MCF 10A (cell line): ENCODE measurements around the gene SARNP. TPM values are rescaled to one million over a fixed set of nuclear protein-coding genes. Genes with fewer than 3 reads are reported as not detected.

Experiments used
- BruUV-seq: library from RNA; stranded (reverse); fragments of 400-500 nt; replicated peaks from 2 replicates; lab custom pipeline; 2021; lab: Mats Ljungman, UMichigan
- CTCF ChIA-PET: fragments of 300-600 bp; sonication (Branson Sonifier 250); formaldehyde crosslinking; extraction: SDS; loops from one replicate; lab custom pipeline; 2021; ENCODE audit warnings: antibody characterized with exemption, inconsistent platforms; lab: Yijun Ruan, JAX
- POLR2A ChIA-PET: fragments of 300-600, 350-650 bp; sonication (Branson Sonifier 250); formaldehyde crosslinking; extraction: SDS; loops from one replicate; lab custom pipeline; 2020; ENCODE audit warnings: antibody characterized with exemption, inconsistent platforms; lab: Yijun Ruan, JAX
- DNase-seq: peaks from one replicate; pipeline ENCODE4 v3.0.0-alpha.2; 2018; ENCODE audit not compliant: unreplicated experiment
- H3K27ac Mint-ChIP-seq: one replicate; pipeline ENCODE4 v1.8.0; 2022; ENCODE audit warnings: mild to moderate bottlenecking, low read depth, mixed read lengths; ENCODE audit not compliant: unreplicated experiment
- H3K27me3 Mint-ChIP-seq: one replicate; pipeline ENCODE4 v1.8.0; 2022; ENCODE audit warnings: mixed read lengths; ENCODE audit not compliant: insufficient read depth, unreplicated experiment
- H3K36me3 Mint-ChIP-seq: one replicate; pipeline ENCODE4 v1.8.0; 2022; ENCODE audit warnings: mild to moderate bottlenecking, moderate library complexity, mixed read lengths; ENCODE audit not compliant: insufficient read depth, unreplicated experiment
- H3K4me1 Mint-ChIP-seq: one replicate; pipeline ENCODE4 v1.8.0; 2022; ENCODE audit warnings: mixed read lengths; ENCODE audit not compliant: insufficient read depth, unreplicated experiment
- H3K4me3 Mint-ChIP-seq: one replicate; pipeline ENCODE4 v1.8.0; 2022; ENCODE audit warnings: mild to moderate bottlenecking, moderate library complexity, mixed read lengths; ENCODE audit not compliant: unreplicated experiment
- H3K9me3 Mint-ChIP-seq: one replicate; pipeline ENCODE4 v1.8.0; 2022; ENCODE audit warnings: mixed read lengths; ENCODE audit not compliant: unreplicated experiment
- CTCF ChIP-seq: fragments of 200-600 bp; IDR thresholded peaks from one replicate; pipeline ENCODE4 v1.8.0; 2022; ENCODE audit warnings: antibody characterized with exemption, mild to moderate bottlenecking; ENCODE audit not compliant: unreplicated experiment
- intact Hi-C: fragments of 100-400 bp; cut with micrococcal nuclease; formaldehyde crosslinking; loops from 2 replicates; pipeline ENCODE4 v1.14.1; 2022
- total RNA-seq: library from RNA; stranded (reverse); gene quantifications from 2 replicates; pipeline ENCODE4 v1.2.3, GENCODE V29; 2022

SARNP gene
- total RNA-seq, 1 experiment from 2014 or later: 61.1 TPM

- POLR2A ChIA-PET: no interaction called here
- intact Hi-C loops: loop anchor here (10.0 kb wide), 2 partner anchors 462 to 492 kb away; partner anchors contain the start of genes NABP2 and RNF41
- peaks cover 6% of the 10 kb centered on the region for H3K36me3 Mint-ChIP-seq
- no peak overlapping the region for H3K27ac Mint-ChIP-seq
- H3K9me3 Mint-ChIP-seq: no peaks in the 10 kb centered on the region
- peaks cover 29% of the 10 kb centered on the region for H3K4me1 Mint-ChIP-seq
- DNase-seq: no peak
- CTCF ChIA-PET: interaction anchor here (0.6 kb wide), 1 partner anchor 27 kb away, joined by 3 read pairs; no protein-coding TSS in a partner anchor
- H3K4me3 Mint-ChIP-seq: no peak overlapping the region
- no TSS peak for BruUV-seq
- TF ChIP-seq CTCF: no peak
- no peaks in the 10 kb centered on the region for H3K27me3 Mint-ChIP-seq
Measured at GRCh38 chr12:55733021-55733555, 84.4 kb downstream of the SARNP start.

DNA sequence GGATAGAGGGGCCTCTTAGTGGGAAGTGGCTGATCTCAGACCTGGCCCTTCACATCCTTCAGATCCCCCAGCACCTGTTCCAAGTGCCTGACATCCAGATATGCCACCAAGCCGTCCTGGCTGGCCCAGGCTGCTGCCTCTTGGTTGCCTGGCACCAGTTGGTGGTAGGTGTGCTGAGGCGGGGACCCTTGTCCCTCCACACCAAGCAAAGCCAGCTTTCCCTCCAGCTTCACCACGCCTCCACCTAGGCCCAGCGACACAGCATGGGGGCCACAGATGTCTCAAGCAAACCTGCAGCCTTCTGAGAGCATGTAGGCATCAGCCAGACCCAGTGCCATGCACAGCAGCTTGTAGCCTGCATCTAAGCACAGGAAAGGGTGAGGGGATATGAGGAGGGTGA is 85.2 kb downstream of the SARNP start:
- Mint-ChIP-seq H3K27me3 (no peaks in the 10 kb centered on the region), H3K9me3 (no peaks in the 10 kb centered on the region), H3K4me1 (peaks cover 24% of the 10 kb centered on the region), H3K4me3 (no peak overlapping the region), H3K36me3 (peaks cover 12% of the 10 kb centered on the region), H3K27ac (no peak overlapping the region)
- no TSS peak for BruUV-seq
- TF ChIP-seq CTCF: no peak
- DNase-seq: no peak
- intact Hi-C loops: loop anchor here (10.0 kb wide), 2 partner anchors 463 to 493 kb away; partner anchors contain the start of genes NABP2 and RNF41
- ChIA-PET CTCF (interaction anchor here (0.6 to 1.0 kb wide), 2 partner anchors 11 to 386 kb away, joined by 3 to 5 read pairs; no protein-coding TSS in a partner anchor), POLR2A (no interaction called here)

GRCh38 chr12:55729819-55730818 is 87.4 kb downstream of the SARNP start:
- Mint-ChIP-seq H3K9me3 (no peaks in the 10 kb centered on the region), H3K27ac (peak overlapping the region; percentile 82), H3K27me3 (no peaks in the 10 kb centered on the region), H3K4me3 (peak overlapping the region; percentile 76), H3K4me1 (peaks cover 22% of the 10 kb centered on the region), H3K36me3 (peaks cover 34% of the 10 kb centered on the region)
- CTCF ChIA-PET: interaction anchor here (0.6 to 2.8 kb wide), 7 partner anchors 10 to 266 kb away, joined by 3 to 40 read pairs (median 3); partner anchors contain the start of gene RDH5
- BruUV-seq: no TSS peak
- POLR2A ChIA-PET: interaction anchor here (0.6 to 3.1 kb wide), 23 partner anchors 9 to 719 kb away, joined by 3 to 41 read pairs (median 5); partner anchors contain the start of genes BLOC1S1, DNAJC14, ORMDL2 and PYM1
- intact Hi-C loops: loop anchor here (2.0 to 10.0 kb wide), 3 partner anchors 49 to 495 kb away; partner anchors contain the start of genes NABP2 and RNF41
- no peak for DNase-seq
- TF ChIP-seq CTCF: no peak
